NCI-H1417 treated with DMSO at 0.1 percent for 48 hours (cell line): ENCODE measurements around the gene KCNJ3.

Experiments
- DNase-seq: peaks from one replicate; lab custom pipeline; 2025; lab: John Stamatoyannopoulos, UW

The KCNJ3 gene, protein sequence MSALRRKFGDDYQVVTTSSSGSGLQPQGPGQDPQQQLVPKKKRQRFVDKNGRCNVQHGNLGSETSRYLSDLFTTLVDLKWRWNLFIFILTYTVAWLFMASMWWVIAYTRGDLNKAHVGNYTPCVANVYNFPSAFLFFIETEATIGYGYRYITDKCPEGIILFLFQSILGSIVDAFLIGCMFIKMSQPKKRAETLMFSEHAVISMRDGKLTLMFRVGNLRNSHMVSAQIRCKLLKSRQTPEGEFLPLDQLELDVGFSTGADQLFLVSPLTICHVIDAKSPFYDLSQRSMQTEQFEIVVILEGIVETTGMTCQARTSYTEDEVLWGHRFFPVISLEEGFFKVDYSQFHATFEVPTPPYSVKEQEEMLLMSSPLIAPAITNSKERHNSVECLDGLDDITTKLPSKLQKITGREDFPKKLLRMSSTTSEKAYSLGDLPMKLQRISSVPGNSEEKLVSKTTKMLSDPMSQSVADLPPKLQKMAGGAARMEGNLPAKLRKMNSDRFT

DNA sequence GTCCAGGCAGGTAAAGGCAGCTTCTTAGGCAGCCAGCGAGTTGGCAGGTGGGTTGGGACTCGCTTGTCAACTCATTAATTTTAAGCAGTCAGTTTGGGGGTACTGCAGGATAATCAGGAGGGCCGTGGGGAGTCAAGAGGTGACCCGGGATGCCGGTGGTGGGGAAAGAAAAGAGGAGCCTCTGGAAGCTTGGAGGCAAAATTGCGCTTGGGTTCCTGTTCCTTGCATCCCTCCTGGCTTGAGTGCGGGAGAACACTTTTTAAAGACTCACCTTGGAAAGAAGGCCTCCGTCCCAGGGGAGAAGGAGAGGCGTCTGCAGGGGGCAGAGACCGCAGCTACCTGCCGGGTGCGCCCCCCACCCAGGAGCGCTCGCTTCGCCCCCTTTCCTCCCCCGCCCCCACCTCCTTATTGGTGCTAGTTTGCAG, at the start of gene KCNJ3:
KCNJ3 (plus strand) TSS at position 400 of the 425 bp plus-strand sequence. CDS start 81 bp downstream, outside the sequence.
- no peak for DNase-seq

DNA sequence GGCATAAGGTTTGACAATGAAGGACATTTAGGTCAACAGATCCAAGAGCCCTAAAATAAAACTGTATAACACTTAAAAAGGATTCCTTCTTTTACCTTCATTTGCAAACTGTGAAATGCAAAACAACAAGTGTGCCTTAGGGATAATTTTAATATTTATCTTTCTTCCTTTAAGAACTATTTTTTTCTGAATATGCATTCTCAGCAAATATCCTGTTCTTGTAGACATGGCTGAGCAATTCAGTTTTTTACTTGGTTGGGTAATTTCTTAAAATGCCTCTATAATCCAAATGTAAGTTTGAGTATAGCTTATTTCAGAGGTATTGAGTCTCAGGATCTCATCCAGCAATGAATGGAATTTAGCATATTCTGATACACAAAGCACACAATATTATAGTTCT, 43.0 kb upstream of the KCNJ3 start:
- no peak for DNase-seq

DNA sequence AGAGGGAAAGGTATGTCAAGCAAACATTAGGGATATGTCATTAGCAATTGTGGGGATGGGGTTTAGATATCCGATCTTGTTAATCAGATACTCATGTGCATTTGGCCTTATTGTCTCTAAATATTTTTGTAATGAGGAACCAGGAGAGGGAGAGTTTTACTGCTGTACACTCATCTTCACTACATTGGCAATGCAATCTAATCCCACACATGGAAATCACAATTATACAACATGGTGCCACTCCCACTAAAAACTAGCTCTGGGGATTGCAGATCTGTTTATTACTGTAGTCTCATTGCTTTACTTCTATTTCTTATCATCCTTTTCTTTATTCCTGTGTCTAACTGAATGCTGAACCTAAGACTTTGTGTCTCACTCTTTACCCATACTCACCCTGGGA, 39.6 kb upstream of the KCNJ3 start:
- no peak for DNase-seq

DNA sequence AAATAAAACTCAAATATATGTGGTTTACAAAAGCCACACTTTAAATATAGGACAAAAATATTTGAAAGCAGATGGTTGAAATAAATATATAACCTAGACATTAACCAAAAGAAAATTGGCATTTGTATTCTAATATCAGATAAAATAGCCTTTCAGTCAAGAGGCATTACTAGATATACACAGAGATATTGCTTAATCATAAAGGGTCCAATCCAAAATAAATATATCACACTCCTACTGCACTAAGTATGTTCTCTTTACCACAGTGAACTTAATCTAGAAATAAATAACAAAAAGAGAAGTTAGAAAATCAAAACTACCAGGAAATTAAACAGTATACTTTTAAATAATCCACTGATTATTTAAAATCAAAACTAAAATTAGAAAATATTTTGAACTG, 34.2 kb upstream of the KCNJ3 start:
- no peak for DNase-seq

DNA sequence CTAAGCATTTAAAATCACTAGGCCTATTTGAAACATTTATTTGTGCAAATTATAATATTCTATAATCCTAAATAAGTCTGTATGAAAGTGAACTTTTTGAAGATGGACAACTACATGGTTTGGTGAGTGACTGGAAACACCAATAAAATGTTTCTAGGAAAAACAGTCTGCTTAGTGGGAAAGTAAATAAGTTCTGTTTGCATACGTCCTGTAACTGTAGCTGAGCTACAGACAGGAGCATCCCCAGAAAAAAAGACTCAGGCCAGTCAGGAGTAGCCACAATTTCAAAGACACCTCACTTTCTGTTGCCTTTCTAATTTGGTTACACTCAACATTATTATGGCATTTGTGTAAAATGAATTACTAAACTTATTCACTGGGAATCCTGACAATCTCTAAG, 28.4 kb upstream of the KCNJ3 start:
- DNase-seq, result no peak

DNA sequence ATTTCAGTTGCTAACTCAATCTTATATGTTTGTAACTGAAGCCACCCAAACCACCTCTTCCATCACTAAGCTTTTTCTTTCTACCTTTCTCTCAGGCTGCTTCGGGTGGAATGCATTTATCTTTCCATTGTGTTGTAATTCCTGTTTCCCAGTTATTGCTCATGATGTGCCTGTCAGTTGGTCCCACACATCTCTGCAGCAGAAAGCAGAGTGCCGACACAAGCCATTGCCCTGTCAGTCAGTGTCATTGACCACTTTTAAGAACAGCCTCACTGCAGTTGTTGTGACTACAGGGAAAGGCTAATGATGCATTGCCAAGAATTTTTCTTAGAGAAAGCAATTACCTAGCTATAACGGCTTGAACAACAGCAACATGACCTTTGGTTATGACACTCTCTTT, 24.8 kb upstream of the KCNJ3 start:
- no peak for DNase-seq

DNA sequence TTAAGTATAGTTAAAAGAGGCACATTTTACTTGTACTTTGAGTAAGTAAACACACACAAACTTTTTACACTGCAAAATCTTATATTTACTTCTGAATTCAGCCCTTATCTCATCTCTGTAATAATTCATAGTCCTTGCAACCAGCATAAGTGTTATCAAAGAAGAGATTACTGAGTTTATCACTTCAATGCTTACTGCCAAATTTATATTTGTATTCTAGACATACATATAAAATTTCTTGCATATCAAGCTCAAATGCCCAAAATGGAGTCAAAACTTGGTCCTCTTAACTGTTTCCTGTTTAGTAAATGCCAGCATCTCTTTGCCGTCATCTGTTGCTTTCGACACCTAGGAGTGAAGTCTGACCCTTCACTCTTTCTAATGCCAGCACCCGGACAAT, 21.1 kb upstream of the KCNJ3 start:
- no peak for DNase-seq

DNA sequence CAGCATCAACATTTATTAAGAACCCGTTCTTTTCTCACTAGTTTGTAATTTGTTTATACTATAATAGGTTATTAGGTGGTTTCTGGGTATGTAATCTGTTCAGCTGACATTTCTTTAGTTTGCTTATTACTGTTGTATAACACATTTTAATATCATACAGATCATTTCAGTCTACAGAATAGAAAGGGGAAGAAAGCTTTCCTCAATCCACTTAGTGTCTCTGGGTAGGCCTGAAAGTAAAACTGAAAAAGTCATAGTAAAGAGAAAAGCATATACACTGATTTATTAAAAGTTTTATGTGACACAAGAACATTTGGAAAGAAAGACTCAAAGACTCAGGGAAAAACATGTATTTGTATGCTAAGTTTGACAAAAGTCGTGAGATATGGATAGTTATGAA, 16.8 kb upstream of the KCNJ3 start:
- DNase-seq, result no peak

DNA sequence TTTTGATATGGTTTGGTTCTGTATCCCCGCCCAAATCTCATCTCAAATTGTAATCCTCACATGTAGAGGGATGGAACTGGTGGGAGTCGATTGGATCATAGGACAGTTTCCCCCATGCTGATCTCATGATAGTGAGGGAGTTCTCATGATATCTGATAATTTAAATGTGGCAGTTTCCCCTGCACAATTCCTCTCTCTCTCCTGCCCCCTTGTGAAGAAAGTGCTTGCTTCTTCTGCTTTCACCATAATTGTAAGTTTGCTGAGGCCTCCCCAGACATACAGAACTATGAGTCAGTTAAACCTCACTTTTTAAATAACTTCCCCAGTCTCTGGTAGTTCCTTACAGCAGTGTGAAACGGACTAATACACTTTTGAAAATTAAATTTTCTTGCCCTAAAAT, 12.3 kb upstream of the KCNJ3 start:
- DNase-seq, result no peak

DNA sequence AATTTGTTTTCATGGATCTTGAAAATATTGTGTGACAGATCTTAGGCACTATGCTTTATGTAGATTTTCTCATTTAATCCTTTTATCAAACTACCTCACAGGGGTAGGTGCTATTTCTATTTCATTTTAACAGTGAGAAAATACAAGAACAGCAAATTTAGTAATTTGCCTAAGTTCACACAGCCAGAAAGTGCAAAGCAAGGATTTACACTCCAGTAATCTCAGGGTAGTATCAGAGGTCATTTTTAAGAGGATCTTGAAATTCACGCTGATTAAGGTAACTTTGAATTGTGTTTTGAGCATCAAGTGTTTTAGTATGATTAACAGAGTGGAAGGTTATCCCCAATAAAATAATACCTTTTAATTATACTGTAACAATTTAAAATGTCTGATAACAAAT, 10.1 kb upstream of the KCNJ3 start:
- no peak for DNase-seq

DNA sequence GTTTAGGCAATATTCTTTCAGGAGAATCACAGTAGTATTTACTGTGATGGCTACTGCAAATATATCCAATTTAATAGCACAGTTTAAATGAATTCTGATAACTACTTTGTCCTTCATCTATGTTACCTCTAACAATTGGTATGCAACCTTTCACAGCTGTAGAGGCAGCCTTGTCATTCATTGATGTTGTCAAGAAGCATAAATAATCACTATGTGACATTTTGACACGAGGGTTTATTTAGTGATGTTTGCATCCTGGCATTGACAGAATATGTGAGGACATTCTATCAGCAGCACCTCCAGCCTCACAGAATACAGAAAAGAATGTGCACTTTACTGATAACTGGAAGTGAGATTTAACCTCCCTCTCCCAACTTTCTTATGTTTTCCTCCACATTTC, 9.3 kb upstream of the KCNJ3 start:
- no peak for DNase-seq

DNA sequence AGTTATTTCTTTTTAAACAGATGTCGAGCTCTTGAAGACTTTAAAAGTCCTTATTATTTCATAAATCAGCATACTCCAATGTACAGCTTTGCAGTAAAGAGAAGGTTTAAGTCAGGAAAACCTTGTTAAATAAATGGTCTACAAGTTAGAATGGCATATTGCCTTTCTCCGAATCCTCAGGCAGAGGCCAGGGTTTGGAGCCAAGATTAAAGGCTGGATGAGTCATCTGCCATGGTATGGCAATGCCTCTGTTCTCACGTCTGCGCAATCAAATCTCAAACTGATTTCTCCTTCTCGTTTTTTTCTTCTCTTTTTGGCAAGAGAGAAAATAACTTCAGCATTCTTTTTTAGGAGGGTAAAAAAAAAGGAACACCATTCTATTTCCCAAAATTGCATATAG, 5.6 kb upstream of the KCNJ3 start:
- no peak for DNase-seq

DNA sequence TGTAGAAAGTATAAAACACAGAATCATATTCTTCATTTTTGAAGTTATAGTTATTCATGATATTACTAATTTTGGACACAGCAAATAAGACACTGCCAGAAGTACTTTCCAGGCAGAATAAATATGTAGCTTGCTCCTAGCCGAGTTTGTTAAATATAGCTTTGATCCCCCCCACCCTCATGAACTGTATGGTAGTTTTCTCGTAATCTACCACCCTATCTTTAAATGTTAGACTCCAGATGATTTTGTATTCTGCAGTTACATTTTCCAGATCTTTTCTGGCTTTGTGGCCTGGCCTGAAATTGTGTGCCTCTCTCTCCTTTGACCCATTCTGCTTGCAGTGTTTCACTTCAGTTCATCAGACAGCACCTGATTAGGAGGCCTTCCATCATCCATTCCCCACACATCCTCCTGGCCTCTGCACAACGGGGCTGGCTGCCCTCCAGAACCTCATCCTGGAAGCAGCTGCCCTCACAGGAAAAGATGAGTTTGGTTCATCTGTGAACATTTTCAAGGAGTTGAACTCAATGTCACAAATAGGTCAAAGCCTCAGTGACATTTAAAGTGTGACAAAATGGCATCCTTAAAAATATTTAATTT, 4.7 kb upstream of the KCNJ3 start:
- DNase-seq, result no peak

DNA sequence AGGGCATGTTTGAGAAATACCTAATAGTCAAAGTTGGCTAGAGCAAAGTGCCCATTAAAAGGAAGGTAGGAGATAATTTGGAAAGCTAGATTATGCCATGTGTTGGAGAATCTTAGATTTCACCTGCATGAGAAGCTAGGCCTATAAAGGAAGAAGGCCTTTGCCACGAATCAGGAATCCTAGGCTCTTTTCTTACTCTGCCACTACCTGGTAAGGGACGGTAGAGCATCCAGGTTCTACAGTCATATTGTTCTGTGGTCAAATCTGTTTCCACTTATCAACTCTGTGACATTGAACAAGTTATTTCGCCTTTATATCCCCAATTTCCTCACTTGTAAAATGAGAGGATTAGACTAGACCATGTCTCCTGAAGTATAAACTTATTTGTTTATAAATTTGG, 3.6 kb upstream of the KCNJ3 start:
- no peak for DNase-seq

DNA sequence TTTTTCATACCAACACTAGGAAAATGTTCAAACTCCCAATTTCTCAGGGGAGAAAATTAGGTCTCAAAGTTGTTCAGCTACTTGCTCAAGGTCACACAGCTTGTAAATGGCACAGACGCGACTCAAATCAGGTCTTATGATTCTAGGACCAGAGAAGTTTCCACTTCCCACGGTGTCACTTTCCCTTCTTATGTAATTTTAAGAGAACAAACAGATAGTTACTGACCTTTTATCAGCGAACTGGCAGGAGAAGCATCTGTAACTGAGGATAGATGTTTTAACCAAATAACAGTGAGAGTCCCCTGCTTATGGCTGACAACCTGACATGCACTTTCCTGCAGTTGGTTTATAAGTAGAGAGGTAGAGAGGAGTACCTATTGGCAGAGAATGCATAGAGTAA, 2.1 kb upstream of the KCNJ3 start:
- no peak for DNase-seq

DNA sequence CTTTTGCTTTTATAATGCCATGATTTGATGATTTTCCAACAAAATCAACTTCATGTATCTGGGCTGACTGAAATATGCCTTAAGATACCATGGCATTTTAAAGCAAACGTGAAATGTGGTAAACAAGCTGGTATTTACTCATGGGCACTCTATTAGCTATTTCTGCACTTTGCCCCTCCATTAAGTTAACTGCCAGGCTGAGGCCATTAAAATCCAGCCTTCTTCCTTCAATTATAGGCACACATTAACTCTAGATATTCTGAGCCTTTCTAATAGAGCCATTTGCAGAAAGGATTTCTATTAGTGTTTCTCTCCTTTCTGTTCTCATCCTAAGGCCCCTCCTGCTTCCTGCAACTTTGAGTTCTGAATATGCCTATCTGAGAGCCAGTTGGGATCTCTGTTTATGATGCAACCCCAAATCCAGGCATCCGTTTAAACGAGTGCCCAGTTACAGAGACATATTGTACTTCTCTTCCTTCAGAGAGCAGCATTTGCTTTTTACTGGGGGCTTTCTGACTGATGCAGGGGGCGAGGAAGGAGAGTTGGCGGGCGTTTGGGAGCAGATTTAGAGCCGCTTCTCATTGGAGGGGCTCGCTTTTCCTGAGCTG, 1.6 kb upstream of the KCNJ3 start:
- no peak for DNase-seq

DNA sequence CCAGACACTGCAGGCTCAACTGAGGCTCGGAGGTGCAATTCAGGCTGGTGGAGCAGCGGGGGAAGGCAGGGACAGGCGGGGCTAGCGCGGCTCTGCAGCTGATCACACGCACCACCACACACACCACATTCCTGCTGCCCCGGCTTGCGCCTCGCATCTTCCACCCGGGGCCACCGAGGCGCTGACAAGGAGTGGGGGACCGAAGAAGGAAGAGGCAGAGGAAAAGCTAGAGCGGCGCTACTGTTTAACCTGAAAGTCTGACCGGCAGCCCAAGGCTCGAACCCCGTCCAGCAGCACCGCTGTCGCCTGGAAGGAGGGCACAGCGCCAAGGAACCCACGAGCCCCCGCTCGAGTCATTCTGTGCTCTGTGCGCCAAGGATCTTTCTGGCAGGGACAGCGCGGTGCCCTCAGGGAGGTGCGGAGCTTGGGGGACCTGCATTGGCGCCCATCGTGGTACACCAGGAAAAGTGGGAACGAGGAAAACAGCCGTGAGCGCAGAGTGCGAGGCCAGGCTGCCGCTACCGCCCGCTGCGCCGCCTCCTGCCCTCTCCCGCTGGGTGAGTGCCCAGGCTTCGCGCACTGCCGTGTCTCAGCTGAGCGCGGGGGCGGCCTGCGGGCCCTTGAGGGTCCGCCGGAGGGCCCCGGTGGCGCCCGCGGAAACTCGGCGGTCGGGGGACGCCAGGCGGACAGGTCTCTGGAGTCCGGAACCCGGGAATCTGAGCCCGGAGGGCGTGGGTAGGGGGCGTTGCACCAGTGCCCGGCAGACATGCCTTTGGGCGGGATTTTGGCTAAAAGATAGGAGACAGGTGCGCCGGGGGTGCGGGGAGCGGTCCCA, 860 bp upstream of the KCNJ3 start:
- DNase-seq, result no peak

DNA sequence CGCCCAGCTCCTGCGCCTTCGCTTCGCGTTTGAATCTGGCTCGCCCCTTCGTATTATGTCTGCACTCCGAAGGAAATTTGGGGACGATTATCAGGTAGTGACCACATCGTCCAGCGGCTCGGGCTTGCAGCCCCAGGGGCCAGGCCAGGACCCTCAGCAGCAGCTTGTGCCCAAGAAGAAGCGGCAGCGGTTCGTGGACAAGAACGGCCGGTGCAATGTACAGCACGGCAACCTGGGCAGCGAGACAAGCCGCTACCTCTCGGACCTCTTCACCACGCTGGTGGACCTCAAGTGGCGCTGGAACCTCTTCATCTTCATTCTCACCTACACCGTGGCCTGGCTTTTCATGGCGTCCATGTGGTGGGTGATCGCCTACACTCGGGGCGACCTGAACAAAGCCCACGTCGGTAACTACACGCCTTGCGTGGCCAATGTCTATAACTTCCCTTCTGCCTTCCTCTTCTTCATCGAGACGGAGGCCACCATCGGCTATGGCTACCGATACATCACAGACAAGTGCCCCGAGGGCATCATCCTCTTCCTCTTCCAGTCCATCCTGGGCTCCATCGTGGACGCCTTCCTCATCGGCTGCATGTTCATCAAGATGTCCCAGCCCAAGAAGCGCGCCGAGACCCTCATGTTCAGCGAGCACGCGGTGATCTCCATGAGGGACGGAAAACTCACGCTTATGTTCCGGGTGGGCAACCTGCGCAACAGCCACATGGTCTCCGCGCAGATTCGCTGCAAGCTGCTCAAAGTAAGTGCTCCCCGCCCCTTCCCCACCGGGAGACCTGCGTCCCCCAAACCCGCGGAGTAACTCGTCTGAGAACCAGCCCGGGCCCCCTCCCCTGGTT, 453 bp downstream of the KCNJ3 start:
- DNase-seq, result no peak

DNA sequence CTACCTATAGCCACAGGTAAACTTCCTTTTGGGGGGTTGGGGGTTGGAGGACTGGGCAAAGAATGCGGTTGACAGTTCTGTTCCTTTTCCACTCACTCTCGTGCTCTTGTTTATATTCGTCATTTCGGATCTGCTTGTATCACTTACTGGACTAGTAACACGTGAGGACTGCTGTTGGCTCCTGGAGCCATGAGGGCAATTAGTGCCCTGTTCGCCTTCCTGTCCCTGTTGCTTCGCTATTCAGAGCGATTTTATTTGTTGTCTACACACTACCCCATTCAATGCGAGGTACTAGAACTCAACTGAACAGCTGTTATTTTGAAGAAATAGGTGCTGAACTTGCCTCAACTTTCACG, 1.1 kb downstream of the KCNJ3 start:
- DNase-seq, result no peak

DNA sequence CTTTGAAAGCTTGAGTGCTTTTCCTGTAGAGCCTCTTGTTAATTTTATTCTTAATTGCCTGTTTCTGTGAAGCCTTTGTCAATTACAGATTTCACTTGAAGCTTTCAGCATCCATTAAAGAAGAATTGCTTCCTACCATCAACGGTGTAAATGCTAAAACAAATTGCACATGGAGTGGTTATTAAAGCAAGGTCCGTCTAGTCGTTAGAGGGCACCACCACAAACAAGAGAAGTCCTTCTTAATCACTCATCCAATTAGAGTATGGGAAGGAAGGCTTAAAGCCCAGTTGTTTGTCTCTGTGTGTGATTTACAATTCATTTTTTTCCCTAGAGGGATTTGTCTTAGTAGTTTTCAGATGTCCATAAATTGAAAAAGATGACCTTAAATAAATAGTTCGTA, 1.6 kb downstream of the KCNJ3 start:
- DNase-seq, result no peak

DNA sequence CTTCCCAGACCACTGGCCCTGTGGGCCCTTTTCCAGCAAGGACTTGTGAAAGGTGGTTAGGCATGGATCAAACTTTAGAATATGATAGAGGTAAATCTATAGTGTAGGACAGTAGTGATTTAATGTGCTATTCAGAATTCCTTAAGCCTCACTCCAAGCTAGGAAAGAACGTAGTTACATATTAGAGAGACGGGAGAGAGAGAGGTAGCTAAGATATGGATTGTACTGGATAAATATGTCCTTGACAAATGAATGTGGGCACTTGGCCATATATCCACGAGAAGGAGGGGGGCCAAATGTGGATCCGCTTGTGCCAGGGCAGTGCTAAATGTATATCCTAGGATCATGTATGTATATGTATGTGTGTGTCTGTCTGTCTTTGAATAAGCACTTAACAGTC, 6.5 kb downstream of the KCNJ3 start:
- DNase-seq, result no peak

DNA sequence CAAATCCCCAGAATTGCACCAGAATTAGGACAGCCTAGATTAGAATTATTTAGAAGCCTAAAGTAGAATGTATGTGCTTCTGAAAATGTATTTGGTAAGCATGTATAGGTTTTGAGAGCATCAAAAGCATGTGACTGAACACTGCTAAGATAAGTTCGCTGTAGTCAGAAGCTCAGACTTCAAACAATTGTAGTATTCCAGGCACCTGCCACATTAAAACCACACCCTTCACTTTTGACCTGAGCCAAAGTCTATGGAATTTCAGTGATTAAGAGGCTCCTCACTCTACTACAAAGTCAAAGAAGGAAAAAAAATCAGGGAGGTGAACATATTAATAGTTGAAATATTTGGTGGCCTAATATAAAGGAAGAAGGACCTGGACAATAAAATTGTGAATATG, 8.2 kb downstream of the KCNJ3 start:
- no peak for DNase-seq
